ENCODE results near the gene ZNF407.

ZNF407 gene

GRCh38 chr18:75107196-75107930 is 509.7 kb downstream of the ZNF407 start:
- Histone ChIP-seq H3K27me3 (ENCODE audit: insufficient read depth, poor library complexity, severe bottlenecking) (no peaks in the 10 kb centered on the region), H3K4me3 (replicated peaks; ENCODE audit: insufficient read depth, low read length) (no peak overlapping the region), H3K27ac (replicated peaks) (no peak overlapping the region)
- no peak for DNase-seq (ENCODE audit: low read depth in 1 of 2, low spot score in 1 of 2)
- no peak for TF ChIP-seq GABPA (IDR thresholded peaks at IDR 0.05; ENCODE audit: low read depth)
- TF ChIP-seq POLR2AphosphoS5 (IDR thresholded peaks at IDR 0.05; ENCODE audit: low read depth): no peak
- TF ChIP-seq REST (IDR thresholded peaks at IDR 0.05; ENCODE audit: insufficient replicate concordance, low read depth): no peak
- no peak for TF ChIP-seq CTCF (IDR thresholded peaks at IDR 0.05; ENCODE audit: insufficient read depth, low read length)

- Histone ChIP-seq H3K27ac (replicated peaks) (no peak overlapping the region), H3K27me3 (ENCODE audit: insufficient read depth, poor library complexity, severe bottlenecking) (no peaks in the 10 kb centered on the region), H3K4me3 (replicated peaks; ENCODE audit: insufficient read depth, low read length) (no peak overlapping the region)
- no peak for DNase-seq (ENCODE audit: low read depth in 1 of 2, low spot score in 1 of 2)
- TF ChIP-seq CTCF (IDR thresholded peaks at IDR 0.05; ENCODE audit: insufficient read depth, low read length) (no peak), GABPA (IDR thresholded peaks at IDR 0.05; ENCODE audit: low read depth) (no peak), REST (IDR thresholded peaks at IDR 0.05; ENCODE audit: insufficient replicate concordance, low read depth) (no peak), POLR2AphosphoS5 (IDR thresholded peaks at IDR 0.05; ENCODE audit: low read depth) (no peak), SPI1 (IDR thresholded peaks at IDR 0.05; ENCODE audit: borderline replicate concordance, low read depth) (no peak)
These were observed 510.2 kb downstream of the ZNF407 start for GRCh38 chr18:75107931-75108276.

DNA sequence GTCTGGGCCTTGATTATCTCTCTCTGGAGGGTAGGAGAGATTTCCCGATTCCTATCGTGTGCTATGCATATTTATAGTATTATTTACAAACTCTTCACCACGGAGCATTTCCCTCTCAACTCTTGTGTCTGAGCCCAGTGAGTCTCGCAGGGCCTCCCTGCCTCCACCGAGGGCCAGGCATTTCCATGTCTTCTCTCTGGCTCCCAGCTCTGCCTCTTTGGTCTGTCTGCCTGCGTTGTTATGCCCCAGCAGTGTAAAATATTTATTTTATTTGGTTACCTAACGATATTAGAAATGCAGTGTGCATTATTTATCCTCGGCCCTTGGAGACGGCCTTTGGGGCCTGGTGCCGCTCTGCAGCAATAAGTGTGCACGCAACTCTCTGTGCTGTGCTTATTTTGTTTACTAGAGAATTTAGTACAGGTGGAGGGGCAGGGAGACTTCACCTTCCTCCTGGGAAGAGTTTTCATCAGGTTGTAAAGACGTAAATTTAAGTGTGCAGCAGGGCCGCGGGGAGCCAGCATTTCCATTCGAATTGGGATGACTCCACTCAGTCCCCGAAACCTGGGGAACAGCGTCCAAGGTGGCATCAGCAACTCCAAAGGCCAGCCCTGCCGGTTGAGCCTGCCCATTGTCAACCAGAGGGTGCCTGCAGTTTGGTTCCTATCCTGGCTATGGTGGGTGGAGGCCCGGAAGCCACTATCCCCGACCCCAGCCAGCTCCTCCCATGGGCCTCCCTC is 511.1 kb downstream of the ZNF407 start:
- no peak for DNase-seq (ENCODE audit: low read depth in 1 of 2, low spot score in 1 of 2)
- no peaks in the 10 kb centered on the region for H3K27me3 ChIP-seq (ENCODE audit: insufficient read depth, poor library complexity, severe bottlenecking)

More for the DNA sequence above, 511.1 kb downstream of the ZNF407 start:
- TF ChIP-seq REST (IDR thresholded peaks at IDR 0.05; ENCODE audit: insufficient replicate concordance, low read depth) (no peak), SPI1 (IDR thresholded peaks at IDR 0.05; ENCODE audit: borderline replicate concordance, low read depth) (no peak), GABPA (IDR thresholded peaks at IDR 0.05; ENCODE audit: low read depth) (no peak), CTCF (IDR thresholded peaks at IDR 0.05; ENCODE audit: insufficient read depth, low read length) (no peak), POLR2AphosphoS5 (IDR thresholded peaks at IDR 0.05; ENCODE audit: low read depth) (no peak)
- no peak overlapping the region for H3K4me3 ChIP-seq (replicated peaks; ENCODE audit: insufficient read depth, low read length)
- H3K27ac ChIP-seq (replicated peaks): no peak overlapping the region
